GM21528 (cell line): ENCODE results near the gene ME1.
"Not testable (repeated sequence)": the region's sequence is repeated elsewhere in the genome, so short reads cannot be mapped to it uniquely, and the experiment has no call there.

Experiments used
- ATAC-seq: cut with Tn5 transposase; IDR thresholded peaks from one replicate; pipeline ENCODE4 v1.9.1; 2021; ENCODE audit warnings: mild to moderate bottlenecking, moderate library complexity; ENCODE audit not compliant: unreplicated experiment, low FRiP score

The ME1 gene

DNA sequence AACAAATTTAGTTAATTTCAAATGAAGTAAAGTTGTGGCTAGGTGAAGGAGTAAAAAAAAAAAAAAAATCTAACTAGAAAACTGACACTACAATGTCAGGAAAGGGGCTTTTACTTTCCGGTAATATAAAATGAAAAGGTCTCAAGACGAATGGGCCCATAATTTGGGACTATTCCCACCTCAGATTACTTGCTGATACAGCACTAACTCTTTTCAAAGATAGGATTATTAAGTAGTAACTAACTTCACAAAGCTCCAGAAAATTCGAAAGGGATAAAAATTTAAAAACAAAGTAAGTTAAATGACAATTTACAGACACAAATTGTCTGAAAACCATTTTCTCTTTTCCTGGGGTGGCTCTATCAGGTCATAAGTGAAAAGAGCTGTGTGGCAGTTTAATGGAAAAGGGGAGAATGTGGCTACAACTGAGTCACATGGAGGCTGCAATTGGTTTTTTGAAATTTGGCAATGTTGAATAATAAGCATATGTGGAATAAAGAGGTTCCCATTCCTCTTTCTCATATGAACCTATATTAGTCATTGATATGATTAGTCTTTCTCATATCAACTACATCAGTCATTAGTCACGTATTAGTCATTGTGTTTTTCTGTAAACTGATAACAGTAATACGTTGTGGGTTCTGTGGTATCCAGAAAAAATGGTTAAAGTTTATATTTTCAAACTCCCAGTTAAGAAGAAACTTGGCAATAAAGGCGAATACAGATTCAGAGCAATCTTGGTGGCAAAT, 159.7 kb downstream of the ME1 start:
- no peak for ATAC-seq

DNA sequence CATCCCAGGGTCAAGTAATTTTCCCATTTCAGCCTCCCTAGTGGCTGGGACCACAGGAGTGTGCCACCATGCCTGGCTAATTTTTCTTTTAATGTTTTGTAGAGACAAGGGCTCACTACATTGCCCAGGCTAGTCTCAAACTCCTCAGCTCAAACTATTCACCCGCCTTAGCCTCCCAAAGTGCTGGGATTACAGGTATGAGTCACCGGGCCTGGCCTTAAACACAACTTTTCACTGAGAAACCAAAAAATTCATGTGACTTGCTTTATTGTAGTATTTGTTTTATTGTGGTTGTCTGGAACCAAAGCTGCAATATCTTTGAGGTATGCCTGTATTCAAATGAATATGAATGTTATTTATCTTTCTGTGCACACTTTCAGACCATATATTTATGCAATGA, 165.5 kb downstream of the ME1 start:
- no peak for ATAC-seq

DNA sequence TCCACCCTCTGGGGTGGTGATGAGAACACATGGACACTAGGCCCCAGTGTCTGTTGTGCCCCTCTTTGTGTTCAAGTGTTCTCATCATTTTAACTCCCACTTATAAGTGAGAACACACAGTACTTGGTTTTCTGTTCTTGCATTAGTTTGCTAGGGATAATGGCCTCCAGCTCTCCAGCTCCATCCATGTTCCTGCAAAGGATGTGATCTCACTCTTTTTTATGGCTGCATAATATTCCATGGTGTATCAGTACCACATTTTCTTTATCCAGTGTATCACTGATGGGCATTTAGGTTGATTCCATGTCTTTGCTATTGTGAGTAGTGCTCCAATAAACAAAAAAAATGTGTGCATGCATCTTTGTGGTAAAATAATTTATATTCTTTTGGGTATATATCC, 170.3 kb downstream of the ME1 start:
- ATAC-seq, result no peak

DNA sequence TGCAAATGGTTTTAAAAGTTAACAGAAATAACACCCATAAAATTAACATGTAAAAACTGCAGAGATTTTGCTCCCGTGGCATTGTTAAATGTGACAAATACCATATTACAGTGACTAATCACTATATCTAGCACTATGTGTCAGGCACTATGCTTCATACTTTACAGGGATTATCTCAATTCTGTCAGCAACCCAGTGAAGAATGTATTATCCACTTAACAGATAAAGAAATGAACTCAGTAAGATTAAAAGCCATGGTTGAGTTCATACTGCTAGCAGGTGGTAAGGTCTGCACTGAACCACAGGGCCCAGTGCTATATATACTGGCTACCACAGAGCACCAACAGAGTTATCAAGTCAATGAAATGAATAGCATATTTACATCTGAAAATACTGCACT, 172.3 kb downstream of the ME1 start:
- ATAC-seq, result no peak

DNA sequence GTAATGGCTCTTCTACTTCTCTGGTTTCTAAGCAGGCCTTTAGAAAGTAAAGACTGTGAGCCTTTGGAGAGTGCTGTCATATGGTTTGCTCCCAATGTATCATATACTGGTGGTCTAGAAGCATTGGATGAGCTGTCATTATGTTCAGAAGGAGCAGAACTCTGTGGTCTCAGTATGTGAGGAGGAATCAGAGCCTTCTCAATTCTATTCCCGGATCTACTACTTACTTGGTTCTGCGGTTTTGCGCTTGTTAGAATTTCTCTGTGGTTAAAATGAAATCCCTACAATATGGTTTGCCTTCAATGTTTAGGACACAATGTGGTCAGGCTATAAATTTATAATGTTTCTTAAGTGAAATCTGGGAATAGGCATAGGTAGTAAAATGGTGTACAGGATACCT, 173.1 kb downstream of the ME1 start:
- no peak for ATAC-seq

DNA sequence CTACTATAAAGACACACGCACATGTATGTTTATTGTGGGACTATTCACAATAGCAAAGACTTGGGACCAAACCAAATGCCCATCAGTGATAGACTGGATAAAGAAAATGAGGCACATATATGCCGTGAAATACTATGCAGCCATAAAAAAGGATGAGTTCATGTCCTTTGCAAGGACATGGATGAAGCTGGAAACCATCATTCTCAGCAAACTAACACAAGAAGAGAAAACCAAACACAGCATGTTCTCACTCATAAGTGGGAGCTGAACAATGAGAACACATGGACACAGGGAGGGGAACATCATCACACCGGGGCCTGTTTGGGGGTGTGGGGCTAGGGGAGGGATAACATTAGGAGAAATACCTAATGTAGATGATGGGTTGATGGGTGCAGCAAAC, 174.1 kb downstream of the ME1 start:
- not testable (repeated sequence) for ATAC-seq

DNA sequence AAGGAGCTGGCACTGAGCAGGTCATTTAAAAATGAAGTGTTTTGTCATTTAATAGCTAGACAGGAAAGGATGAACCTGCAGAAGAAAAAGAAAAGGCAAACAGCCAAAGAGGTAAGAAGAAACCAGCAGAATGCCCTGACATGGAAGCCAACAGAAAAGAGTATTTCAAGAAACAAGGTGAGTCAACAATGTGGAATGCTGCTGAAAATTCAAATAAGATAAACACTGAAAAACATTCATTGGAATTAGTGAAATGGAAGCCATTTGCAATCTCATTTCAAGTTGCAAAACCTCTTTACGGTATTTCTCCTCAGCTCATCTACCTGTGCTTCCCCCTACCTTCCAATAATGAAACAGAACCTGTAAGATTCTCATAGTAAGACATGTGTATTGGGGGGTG, 178.1 kb downstream of the ME1 start:
- ATAC-seq, result no peak

DNA sequence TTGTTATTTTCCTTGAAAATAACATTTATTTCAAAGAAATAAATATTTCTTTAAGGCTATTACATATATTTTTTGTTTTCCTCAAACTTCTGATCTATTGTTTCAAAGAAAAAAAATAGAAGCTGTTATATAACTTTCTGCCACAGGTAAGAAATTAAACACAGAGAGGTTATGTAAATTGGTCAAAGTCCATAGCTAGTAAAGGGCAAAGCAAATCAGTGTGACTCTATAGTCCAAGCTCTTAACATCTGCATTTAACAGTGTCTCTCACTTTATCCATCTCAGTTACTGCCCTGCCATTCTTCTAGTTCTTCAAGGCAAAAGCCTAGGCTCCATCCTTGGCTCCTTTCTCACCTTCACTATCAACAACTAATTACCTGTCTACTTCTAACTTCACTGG, 180.6 kb downstream of the ME1 start:
- ATAC-seq, result no peak

DNA sequence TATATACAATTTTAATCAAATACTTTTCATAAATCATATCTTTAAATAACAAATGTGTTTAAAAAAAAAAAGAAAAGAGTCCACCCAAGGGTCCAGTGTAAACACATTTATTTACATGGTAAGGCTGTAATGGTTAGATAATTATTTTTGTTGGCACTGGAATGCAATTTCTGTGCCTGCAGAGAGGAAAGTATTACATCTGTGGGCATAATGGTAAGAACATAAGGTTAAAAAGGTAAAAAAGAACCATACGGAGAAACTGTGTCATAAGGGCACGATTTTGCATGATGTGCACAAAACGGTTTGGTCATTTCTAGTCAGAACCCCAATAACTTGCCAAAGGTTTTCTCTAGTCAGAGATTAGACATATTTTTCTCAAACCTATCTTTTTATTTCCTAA, 183.4 kb downstream of the ME1 start:
- no peak for ATAC-seq

DNA sequence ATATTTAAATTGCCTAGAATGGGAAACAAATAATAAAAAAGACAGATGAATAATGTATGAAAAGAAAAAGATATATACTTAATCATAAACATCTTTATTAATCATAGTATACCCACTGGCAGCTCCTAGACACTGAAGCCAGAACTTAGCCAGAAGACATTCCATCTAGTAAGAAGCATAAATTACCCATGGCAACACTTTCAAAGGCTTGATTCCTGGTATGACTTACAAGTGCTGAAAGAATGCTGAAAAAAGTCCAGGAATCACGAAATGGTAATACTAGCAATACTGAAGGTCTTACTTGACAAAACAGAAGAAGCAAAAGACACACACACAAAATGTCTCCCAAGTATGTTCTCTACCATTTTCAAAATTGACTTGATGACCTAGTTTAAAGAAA, 199.7 kb downstream of the ME1 start:
- ATAC-seq, result no peak

DNA sequence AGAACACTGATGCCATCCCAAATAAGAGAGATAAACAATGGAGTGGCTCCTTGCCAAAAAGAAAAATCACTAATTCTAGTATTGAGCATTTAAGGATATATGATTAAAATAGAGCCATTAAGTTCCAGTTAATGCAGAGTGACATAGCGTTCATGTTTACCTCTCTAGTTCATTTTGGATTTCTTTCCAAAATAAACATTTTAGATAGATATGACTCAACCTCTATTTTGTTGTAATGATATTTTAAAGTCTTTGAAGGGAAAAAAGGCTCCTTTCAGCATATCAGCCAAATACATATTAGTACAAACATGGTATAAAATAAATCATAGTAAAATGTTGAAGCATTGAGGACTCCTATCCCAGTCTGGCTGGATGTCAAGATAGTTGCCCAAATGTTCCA, 204.3 kb downstream of the ME1 start:
- ATAC-seq, result no peak

DNA sequence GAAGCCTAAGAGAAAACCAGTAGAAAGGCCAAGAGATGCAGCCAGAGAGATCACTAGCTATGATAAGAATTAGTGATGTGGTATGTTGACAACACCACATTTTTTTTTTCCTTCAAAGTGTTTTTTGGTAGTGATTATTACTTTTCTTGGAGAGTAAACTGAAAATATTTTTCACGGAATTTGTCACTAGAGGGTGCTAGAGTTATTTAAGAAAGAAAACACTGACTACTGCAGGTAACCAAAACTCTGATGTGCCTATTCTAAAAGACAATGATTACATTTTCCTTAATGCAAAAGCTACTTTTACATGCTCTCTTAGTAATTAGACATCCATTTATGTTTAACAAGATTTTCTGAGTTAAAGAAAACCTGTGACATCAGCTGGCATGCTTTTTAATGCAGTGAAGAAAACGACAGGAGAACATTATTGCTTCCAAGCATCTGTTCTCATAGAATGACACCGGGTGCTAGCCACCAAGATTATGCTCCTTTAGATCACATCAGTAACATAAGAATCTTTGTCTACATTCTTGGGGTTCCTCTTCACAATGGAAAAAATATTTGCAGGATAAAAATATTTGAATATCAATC, 208.9 kb downstream of the ME1 start:
- no peak for ATAC-seq

DNA sequence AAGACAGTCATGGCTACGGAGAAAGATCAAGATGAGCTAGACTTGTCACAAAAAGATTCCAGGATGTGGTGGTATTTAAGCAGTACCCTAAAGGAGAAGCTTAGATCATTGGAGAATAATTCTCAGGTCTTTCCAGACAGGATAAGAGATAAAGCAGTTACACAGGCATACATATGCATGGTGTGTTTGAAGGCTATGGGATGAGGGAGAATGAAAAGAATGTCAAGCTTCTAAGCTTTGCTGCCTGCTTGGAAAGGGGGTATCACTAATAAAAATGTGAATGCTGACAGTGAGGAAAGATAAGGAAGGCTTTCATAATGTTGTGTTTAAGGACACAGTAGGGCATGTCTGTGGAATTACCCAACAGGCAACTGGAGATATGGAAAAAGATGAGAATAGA, 209.6 kb downstream of the ME1 start:
- no peak for ATAC-seq

DNA sequence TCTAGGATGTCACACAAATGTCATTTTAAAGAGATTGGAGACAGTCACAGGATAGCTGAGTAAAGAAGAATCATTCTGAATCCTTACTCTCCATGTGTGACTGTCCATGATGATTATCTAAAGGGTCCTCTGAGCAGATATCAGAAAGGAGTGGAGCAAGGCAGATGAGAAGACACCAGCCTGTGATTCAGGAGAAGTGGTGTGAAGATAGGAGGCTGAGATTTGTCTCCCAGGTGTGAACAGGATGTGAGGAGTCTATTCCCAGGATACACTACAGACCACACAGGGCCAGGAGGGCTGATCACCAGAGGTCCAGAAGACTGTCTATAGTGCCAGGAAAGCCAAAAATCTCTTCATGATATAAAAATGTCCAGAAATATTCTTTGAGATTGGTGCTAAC, 210.7 kb downstream of the ME1 start:
- no peak for ATAC-seq

DNA sequence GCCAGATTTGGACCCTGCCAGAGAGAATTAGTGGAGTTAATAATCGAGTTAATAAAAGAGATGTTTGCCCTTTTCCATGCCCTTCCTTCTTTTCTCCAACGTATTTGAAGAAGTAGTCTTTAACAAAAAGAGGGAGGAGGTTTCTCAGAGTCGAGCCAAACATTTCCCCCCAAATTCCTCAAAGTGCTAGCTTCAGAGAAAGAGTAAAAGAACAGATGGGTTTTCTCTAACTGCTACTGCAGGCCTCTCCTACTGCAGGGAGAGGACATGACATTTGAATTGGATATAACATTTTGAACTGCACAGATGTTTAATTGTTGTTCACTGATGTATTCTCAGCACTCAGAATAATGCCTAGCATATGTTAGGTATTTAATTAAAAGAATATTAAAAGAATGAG, 212.2 kb downstream of the ME1 start:
- ATAC-seq, result no peak

DNA sequence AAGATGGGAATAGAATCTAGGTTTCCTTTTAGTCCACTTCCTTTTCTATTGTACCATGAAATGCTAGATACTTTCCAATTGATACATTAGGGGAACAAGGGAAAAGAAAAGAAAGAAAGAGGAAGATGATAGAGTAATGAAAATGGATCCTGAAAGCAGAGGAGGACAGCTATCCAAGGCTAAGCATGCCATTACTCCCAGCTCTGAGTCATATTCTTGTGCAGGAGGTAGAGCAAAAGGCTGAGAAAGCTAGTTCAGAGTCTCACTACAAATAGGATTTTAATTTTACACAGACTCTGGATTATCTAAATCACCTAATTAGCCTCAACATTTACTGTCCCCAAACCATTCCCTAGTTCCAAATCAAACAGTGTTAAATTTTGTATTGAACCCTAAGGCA, 214.0 kb downstream of the ME1 start:
- no peak for ATAC-seq

DNA sequence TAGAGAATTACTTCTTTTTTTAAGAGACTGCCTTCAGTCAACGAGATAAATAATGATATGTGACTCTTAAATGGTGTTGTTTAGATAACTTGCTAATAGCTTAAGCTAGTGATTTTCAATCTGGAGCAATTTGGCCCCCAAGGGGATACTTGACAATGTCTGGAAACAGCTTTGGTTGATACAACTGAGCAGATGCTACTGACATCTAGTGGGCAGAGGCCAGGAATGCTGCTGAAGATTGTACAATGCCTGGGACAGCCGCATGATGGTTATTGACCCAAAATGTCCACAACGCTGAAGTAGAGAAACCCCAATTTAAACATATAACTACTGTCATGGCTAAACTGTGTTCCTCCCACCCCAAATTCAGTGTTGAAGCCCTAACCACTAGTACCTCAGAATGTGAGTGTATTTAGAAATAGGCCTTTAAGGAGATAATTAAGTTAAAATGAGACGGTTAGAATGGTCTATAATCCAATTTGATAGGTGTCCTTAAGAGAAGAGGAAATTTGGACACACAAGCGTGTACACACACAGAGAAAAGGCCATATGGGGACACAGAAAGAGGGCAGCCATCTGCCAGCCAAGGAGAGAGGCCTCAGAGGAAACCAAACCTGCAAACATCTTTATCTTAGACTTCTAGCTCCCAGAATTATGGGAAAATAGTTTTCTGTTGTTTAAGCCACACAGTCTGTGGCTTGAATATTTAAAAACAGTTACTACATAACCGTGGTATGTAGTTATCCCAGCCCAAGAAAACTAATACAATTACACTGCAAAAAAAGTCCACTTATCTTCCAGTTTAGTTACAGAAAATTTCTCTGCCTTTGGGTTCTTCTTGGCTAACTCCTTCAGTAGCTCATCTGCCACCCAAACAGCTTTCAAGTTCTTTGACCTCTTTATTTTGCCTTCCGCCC, 215.5 kb downstream of the ME1 start:
- ATAC-seq, result peak; percentile 99

DNA sequence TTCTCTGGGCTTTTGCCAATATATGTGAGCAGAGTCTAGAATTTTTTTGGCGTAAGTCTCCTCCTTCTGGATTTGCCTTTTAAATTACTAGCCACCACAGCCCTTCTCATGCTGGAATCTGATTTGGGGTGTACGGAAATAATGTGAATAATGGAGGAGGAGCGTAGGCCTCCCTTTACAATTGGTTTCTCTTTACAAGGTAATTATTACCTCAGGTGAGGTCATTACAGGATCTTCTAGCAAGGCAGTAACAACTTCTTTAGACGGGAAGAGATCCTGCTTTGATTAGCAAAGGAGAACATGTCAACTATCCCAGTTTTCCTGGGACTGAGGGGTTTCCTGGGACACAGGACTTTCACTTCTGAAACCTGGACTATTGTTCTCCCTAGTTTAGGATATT, 228.8 kb downstream of the ME1 start:
- ATAC-seq, result no peak

DNA sequence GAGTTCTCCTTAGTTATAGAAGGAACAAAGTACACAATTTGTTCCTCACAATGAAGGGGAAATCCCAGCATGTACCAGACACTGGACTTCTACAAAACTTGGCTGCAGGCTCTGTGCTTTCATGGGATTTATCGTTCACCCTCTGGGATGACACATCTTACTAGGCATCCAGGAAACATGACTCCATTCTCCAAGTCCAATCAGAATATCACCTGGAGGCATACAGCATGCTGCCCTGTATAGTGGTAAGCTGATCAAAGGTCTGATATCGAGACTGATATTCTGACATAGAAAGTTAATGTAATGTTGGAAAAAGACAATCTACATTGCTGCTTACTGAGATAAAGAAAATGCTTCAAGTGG, 231.0 kb downstream of the ME1 start:
- no peak for ATAC-seq

DNA sequence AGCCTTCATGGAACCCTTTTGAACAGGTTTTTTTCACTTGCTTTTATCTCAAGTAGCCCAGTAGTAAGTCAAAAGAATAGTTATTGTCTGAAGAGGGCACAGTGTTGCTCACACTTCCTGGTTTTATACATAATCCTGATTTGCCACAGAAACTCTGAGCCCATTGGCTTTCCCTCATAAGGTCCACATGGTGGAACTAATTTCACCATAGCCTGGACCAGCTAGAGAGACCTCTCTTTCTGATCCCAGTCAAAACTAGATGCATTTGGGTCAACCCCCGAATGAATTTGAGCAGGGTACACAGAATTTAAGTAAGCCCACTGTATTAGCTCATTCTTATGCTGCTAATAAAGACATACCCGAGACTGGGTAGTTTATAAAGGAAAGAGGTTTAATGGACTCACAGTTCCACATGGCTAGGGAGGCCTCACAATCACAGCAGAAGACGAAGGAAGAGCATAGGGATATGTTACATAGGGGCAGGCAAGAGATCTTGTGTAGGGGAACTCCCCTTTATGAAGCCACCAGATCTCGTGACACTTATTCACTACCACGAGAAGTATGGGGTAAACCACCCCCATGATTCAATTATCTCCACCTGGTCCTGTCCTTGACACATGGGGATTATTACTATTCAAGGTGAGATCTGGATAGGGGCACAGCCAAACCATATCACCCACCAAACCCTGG, 231.5 kb downstream of the ME1 start:
- ATAC-seq, result no peak
